ENCODE measurements around the gene ARHGAP1.

ARHGAP1 gene

DNA sequence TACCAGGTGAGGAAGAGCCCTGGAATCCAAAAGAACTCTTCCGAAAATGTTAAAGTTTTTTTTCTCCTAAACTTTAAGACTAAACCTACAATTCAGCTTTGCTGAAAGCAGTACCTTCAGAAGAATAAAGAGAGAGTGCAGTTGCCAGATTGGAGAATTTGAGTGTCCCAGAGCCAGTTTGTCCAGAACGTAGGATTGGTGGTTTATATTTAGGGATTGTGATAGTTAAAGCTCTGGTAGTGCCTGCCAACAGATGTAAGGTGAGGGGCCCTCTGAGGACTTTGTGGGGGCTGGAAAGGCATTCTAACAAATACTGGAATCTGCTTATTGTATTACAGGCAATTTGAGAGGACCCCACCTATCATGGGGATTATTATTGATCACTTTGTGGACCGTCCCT is 43.2 kb downstream of the ARHGAP1 start:
- no peak overlapping the region for H3K4me3 ChIP-seq (ENCODE audit: low read depth in 1 of 2, low read length in 2 of 2)
- no peak overlapping the region for H3K27ac ChIP-seq (ENCODE audit: low read length)
- H3K36me3 ChIP-seq (ENCODE audit: control insufficient read depth in 1 of 2, insufficient read depth in 2 of 2, low read length in 2 of 2) = peaks cover 37 to 73% of the 10 kb centered on the region in 2 donors
- H3K9me3 ChIP-seq (ENCODE audit: control insufficient read depth in 1 of 2, low read length in 2 of 2) = no peaks in the 10 kb centered on the region
- H3K4me1 ChIP-seq (ENCODE audit: control insufficient read depth in 1 of 2, insufficient read depth in 2 of 2, low read length in 2 of 2) = no peaks in the 10 kb centered on the region
- H3K27me3 ChIP-seq (ENCODE audit: low read depth, low read length) = no peaks in the 10 kb centered on the region

DNA sequence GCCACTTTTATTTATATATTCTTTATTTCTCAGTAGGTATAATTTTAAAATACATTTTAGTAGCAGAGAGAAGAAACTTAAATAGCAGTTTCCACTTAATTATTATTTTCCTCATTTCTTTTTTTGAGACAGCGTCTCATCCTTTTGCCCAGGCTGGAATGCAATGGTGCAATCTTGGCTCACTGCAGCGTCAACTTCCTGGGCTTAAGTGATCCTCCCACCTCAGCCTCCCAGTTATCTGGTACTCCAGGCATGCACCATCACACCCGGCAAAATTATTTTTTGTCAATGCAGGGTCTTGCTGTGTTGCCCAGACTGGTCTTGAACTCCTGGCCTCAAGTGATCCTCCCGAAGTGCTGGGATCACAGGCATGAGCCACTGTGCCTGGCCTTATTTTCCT is 44.8 kb downstream of the ARHGAP1 start:
- Histone ChIP-seq H3K4me3 (ENCODE audit: low read depth in 1 of 2, low read length in 2 of 2) (no peak overlapping the region), H3K9me3 (ENCODE audit: control insufficient read depth in 1 of 2, low read length in 2 of 2) (no peaks in the 10 kb centered on the region), H3K36me3 (ENCODE audit: control insufficient read depth in 1 of 2, insufficient read depth in 2 of 2, low read length in 2 of 2) (peaks cover 51 to 83% of the 10 kb centered on the region in 2 donors), H3K27ac (ENCODE audit: low read length) (no peak overlapping the region), H3K4me1 (ENCODE audit: control insufficient read depth in 1 of 2, insufficient read depth in 2 of 2, low read length in 2 of 2) (no peaks in the 10 kb centered on the region), H3K27me3 (ENCODE audit: low read depth, low read length) (no peaks in the 10 kb centered on the region)

DNA sequence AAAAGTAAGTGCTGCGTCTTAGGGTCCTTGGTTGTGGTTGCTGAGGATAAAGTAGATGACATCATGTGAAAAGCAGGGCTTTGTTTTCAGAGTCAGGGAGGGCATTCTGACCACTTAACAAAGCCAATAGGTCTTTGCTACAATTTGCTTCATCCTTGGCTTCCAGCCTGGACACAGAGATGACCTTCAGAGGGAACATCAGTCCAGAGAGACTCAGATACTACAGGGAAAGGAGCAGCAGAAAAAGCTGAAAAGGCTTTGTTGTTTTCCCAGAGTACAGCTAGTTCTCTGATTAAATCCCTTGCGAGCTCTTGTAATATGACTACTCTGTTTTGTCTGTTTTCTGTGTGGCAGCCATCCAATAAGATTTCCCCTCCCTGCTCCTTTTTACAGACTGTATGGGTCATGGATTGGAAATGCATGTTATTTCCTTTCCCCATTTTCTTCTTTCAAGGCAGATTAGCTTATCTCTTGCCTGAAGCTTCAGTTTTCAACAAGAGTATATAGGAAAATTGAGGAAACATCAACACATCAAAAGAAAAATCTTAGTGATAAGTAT is 51.2 kb downstream of the ARHGAP1 start:
- Histone ChIP-seq H3K27me3 (ENCODE audit: low read depth, low read length) (no peaks in the 10 kb centered on the region), H3K4me3 (ENCODE audit: low read depth in 1 of 2, low read length in 2 of 2) (no peak overlapping the region), H3K27ac (ENCODE audit: low read length) (peak overlapping the region; percentile 60), H3K9me3 (ENCODE audit: control insufficient read depth in 1 of 2, low read length in 2 of 2) (no peaks in the 10 kb centered on the region), H3K4me1 (ENCODE audit: control insufficient read depth in 1 of 2, insufficient read depth in 2 of 2, low read length in 2 of 2) (peaks cover 0 to 6% of the 10 kb centered on the region in 2 donors), H3K36me3 (ENCODE audit: control insufficient read depth in 1 of 2, insufficient read depth in 2 of 2, low read length in 2 of 2) (peaks cover 40 to 75% of the 10 kb centered on the region in 2 donors)

DNA sequence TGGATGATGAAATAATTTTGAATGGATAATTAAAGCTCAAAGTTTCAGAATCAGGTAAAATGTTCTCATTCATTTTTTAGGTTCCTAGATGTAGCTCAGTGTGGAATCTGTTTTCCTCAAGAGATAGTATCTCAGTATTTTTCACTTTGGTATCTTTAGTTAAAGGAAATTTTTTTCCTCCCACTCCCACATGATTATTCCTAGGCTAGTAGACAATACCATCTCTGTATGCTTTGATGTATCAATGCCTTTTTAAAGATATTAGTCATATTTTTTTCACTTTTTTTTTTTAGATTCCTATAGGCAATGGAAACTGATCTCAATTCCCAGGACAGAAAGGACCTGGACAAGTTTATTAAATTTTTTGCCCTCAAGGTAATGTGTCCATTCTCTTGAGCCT is 56.4 kb downstream of the ARHGAP1 start:
- no peak overlapping the region for H3K27ac ChIP-seq (ENCODE audit: low read length)
- no peak overlapping the region for H3K4me3 ChIP-seq (ENCODE audit: low read depth in 1 of 2, low read length in 2 of 2)
- peaks cover 12 to 45% of the 10 kb centered on the region in 2 donors for H3K36me3 ChIP-seq (ENCODE audit: control insufficient read depth in 1 of 2, insufficient read depth in 2 of 2, low read length in 2 of 2)
- no peaks in the 10 kb centered on the region for H3K27me3 ChIP-seq (ENCODE audit: low read depth, low read length)
- H3K9me3 ChIP-seq (ENCODE audit: control insufficient read depth in 1 of 2, low read length in 2 of 2) = no peaks in the 10 kb centered on the region
- H3K4me1 ChIP-seq (ENCODE audit: control insufficient read depth in 1 of 2, insufficient read depth in 2 of 2, low read length in 2 of 2) = peaks cover 0 to 6% of the 10 kb centered on the region in 2 donors

DNA sequence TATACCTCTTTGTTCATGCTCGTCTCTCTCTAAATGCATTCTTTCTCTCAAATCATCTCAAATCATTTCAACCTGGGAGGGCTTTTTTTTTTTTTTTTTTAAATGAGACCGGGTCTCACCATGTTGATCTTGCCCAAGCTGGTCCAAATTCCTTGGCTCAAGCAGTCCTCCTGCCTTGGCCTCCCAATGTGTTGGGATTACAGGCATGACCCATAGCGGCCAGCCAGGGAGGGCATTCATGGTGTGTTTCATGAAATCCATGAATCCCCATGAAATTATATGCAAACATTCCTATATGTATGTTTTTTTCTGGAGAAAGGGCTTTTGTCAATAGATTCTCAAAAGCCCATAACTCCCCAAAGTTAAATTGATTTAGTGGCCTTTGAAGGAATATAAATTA is 56.9 kb downstream of the ARHGAP1 start:
- H3K27ac ChIP-seq (ENCODE audit: low read length) = no peak overlapping the region
- H3K36me3 ChIP-seq (ENCODE audit: control insufficient read depth in 1 of 2, insufficient read depth in 2 of 2, low read length in 2 of 2) = peaks cover 12 to 44% of the 10 kb centered on the region in 2 donors
- peaks cover 0 to 6% of the 10 kb centered on the region in 2 donors for H3K4me1 ChIP-seq (ENCODE audit: control insufficient read depth in 1 of 2, insufficient read depth in 2 of 2, low read length in 2 of 2)
- no peaks in the 10 kb centered on the region for H3K9me3 ChIP-seq (ENCODE audit: control insufficient read depth in 1 of 2, low read length in 2 of 2)
- H3K4me3 ChIP-seq (ENCODE audit: low read depth in 1 of 2, low read length in 2 of 2) = no peak overlapping the region
- no peaks in the 10 kb centered on the region for H3K27me3 ChIP-seq (ENCODE audit: low read depth, low read length)

DNA sequence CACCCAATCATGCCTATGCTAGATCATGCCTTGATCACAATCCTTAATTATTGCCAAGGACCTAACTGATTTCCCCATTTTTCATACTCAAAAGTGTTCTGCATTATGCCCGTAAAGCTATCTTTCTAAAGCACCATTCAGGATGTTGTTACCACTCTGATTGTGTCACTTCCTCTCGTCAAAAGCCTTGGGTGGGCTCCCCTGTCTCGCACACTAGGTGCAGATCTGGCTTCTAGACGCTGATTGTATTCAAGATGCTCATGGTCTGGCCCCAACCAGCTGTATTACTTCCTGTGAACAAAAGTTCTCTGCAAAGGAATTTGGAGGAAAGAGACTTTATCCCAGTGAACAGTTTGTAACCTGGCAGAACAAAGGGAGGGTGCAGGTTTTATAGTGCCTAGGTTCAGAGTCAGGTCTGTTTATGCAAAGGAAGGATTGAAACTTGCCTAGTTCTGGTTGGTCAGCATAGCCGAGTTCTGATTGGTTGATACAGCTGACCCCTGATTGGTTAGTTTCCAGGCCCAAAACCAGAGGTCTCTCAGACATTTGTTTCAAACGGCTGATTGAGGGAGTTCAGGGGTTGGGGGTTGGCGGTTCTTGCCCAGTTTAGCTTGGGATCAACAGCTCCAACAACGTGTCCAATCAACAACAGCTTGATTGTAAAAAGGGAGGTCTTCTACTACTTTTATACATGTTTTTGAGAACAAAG is 57.6 kb downstream of the ARHGAP1 start:
- Histone ChIP-seq H3K9me3 (ENCODE audit: control insufficient read depth in 1 of 2, low read length in 2 of 2) (no peaks in the 10 kb centered on the region), H3K27ac (ENCODE audit: low read length) (no peak overlapping the region), H3K4me1 (ENCODE audit: control insufficient read depth in 1 of 2, insufficient read depth in 2 of 2, low read length in 2 of 2) (no peaks in the 10 kb centered on the region), H3K4me3 (ENCODE audit: low read depth in 1 of 2, low read length in 2 of 2) (no peak overlapping the region), H3K27me3 (ENCODE audit: low read depth, low read length) (no peaks in the 10 kb centered on the region), H3K36me3 (ENCODE audit: control insufficient read depth in 1 of 2, insufficient read depth in 2 of 2, low read length in 2 of 2) (peaks cover 12 to 38% of the 10 kb centered on the region in 2 donors)

DNA sequence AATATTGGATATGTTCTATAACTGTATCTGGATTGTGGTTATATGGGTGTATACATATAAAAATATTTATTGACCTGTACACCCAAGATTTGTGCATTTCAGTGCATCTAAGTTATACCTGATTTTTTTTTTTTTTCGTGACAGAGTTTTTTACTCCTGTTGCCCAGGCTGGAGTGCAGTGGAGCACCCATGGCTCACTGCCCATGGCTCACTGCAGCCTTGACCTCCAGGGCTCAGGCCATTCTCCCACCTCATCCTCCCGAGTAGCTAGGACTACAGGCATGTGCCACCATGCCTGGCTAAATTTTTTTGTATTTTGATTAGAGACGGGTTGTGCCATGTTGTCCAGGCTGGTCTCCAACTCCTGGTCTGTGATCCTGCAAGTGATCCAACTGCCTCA is 58.8 kb downstream of the ARHGAP1 start:
- Histone ChIP-seq H3K4me1 (ENCODE audit: control insufficient read depth in 1 of 2, insufficient read depth in 2 of 2, low read length in 2 of 2) (no peaks in the 10 kb centered on the region), H3K36me3 (ENCODE audit: control insufficient read depth in 1 of 2, insufficient read depth in 2 of 2, low read length in 2 of 2) (peaks cover 12 to 28% of the 10 kb centered on the region in 2 donors), H3K4me3 (ENCODE audit: low read depth in 1 of 2, low read length in 2 of 2) (no peak overlapping the region), H3K27ac (ENCODE audit: low read length) (no peak overlapping the region), H3K9me3 (ENCODE audit: control insufficient read depth in 1 of 2, low read length in 2 of 2) (no peaks in the 10 kb centered on the region), H3K27me3 (ENCODE audit: low read depth, low read length) (no peaks in the 10 kb centered on the region)

DNA sequence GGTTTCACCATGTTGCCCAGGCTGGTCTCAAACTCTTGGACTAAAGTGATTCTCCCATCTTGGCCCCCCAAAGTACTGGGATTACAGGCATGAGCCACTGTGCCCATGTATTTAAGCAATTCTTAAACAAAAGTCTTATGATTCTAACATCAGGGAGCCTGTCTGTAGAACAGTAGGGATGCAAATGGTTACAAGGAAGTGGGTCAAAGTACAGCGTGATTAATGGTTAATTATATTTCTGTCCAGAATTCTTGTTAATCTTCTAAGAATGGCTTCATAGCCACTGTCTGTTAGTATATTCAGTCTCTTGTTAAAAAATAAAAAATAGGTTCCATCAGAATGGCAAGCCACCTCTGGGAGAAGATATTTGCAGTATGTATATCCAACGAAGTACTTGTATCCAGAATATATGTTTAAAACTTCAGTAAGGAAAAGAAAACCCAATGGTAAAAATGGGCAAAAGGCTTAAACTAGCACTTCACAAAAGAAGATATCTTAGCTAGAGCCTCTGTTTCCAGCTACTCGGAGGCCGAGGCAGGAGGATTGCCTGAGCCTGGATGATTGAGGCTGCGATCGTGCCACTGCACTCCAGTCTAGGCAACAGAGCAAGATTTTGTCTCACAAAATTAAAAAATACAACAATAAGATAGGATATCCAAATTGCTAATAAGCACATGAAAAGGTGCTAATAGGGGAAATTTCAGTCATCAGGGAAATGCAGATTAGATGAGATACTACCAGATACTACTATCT is 60.2 kb downstream of the ARHGAP1 start:
- H3K9me3 ChIP-seq (ENCODE audit: control insufficient read depth in 1 of 2, low read length in 2 of 2) = no peaks in the 10 kb centered on the region
- no peaks in the 10 kb centered on the region for H3K27me3 ChIP-seq (ENCODE audit: low read depth, low read length)
- no peak overlapping the region for H3K27ac ChIP-seq (ENCODE audit: low read length)

DNA sequence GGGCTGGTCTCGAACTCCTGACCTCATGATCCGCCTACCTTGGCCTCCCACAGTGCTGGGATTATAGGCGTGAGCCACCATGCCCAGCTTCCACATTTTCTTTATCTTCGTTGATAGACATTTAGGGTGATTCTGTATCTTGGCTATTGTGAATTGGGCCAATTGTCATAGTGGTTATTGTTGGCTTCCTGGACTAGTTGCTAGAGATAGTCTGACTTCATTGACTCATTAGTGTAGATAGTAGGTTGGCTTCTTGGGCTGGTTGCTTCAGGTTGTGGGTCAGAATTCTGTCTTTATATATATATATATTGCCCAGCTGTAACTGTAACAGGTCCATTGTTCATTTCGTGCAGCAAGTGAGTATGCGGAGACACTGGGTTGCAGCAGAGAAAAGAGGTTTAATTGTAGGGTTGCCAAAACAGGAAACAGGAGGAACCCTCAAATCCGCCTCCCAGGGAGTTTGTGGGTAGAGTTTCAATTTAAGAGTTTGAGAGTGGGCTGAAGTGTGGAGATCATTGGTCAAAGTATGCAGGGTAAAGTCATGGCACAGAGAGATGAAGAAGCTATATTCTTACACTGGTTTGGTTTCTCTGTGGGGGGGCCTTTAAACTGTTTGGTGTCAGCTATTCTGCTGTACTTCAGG is 61.1 kb downstream of the ARHGAP1 start:
- H3K27ac ChIP-seq (ENCODE audit: low read length) = no peak overlapping the region
- no peaks in the 10 kb centered on the region for H3K27me3 ChIP-seq (ENCODE audit: low read depth, low read length)
- no peak overlapping the region for H3K4me3 ChIP-seq (ENCODE audit: low read depth in 1 of 2, low read length in 2 of 2)
- H3K9me3 ChIP-seq (ENCODE audit: control insufficient read depth in 1 of 2, low read length in 2 of 2) = no peaks in the 10 kb centered on the region
- H3K4me1 ChIP-seq (ENCODE audit: control insufficient read depth in 1 of 2, insufficient read depth in 2 of 2, low read length in 2 of 2) = peaks cover 0 to 4% of the 10 kb centered on the region in 2 donors
- peaks cover 6 to 17% of the 10 kb centered on the region in 2 donors for H3K36me3 ChIP-seq (ENCODE audit: control insufficient read depth in 1 of 2, insufficient read depth in 2 of 2, low read length in 2 of 2)

More for the DNA sequence above, 60.2 kb downstream of the ARHGAP1 start:
- Histone ChIP-seq H3K36me3 (ENCODE audit: control insufficient read depth in 1 of 2, insufficient read depth in 2 of 2, low read length in 2 of 2) (peaks cover 6 to 20% of the 10 kb centered on the region in 2 donors), H3K4me1 (ENCODE audit: control insufficient read depth in 1 of 2, insufficient read depth in 2 of 2, low read length in 2 of 2) (peaks cover 0 to 4% of the 10 kb centered on the region in 2 donors), H3K4me3 (ENCODE audit: low read depth in 1 of 2, low read length in 2 of 2) (no peak overlapping the region)

DNA sequence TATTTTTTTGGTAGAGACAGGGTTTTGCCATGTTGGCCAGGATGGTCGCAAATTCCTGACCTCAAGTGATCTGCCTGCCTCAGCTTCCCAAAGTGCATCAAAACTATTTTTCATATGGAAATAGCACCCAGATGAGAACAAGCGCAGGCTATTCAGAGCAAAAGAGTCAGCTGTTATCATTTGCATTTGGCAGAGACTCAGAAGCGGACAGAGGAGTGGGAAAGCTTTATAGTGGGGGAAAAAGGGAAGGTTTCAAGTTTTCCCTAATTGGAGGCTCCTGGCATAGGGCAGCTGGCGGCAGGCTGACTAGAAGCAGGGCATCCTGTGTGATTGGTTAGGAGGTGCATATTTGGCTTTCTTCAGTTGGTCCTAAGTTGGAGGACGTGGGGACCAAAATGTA is 62.9 kb downstream of the ARHGAP1 start:
- no peak overlapping the region for H3K27ac ChIP-seq (ENCODE audit: low read length)
- H3K4me1 ChIP-seq (ENCODE audit: control insufficient read depth in 1 of 2, insufficient read depth in 2 of 2, low read length in 2 of 2) = peaks cover 0 to 4% of the 10 kb centered on the region in 2 donors
- no peaks in the 10 kb centered on the region for H3K27me3 ChIP-seq (ENCODE audit: low read depth, low read length)
- H3K36me3 ChIP-seq (ENCODE audit: control insufficient read depth in 1 of 2, insufficient read depth in 2 of 2, low read length in 2 of 2) = peaks cover 3 to 15% of the 10 kb centered on the region in 2 donors
- H3K4me3 ChIP-seq (ENCODE audit: low read depth in 1 of 2, low read length in 2 of 2) = no peak overlapping the region
- no peaks in the 10 kb centered on the region for H3K9me3 ChIP-seq (ENCODE audit: control insufficient read depth in 1 of 2, low read length in 2 of 2)

DNA sequence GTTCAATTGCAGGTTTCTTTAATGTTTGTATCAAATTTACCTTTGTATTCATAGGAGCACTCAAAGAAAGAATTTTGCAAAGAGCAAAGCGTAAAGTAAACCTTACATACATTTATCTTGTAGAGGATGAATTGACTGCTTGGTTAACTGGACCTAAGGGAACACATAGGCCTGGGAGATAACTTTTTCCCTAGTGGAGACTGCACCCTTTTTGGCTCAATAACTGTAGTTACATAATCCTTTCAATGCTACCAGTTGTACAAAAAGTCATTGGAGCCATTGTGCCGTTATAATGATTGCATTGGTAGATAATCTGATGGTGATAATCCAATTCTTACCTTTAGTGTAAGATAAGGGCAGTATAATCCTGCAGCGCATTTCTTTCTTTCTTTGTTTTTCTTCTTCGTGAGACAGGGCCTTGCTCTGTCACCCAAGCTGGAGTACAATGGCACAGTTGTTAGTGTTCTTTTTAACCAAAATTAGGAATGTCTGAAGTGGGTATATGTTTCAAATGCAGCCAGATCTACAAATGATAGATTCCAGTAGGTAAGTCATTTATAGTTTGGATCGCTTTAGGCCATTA is 64.8 kb downstream of the ARHGAP1 start:
- Histone ChIP-seq H3K36me3 (ENCODE audit: control insufficient read depth in 1 of 2, insufficient read depth in 2 of 2, low read length in 2 of 2) (peaks cover 15 to 24% of the 10 kb centered on the region in 2 donors), H3K4me1 (ENCODE audit: control insufficient read depth in 1 of 2, insufficient read depth in 2 of 2, low read length in 2 of 2) (peaks cover 0 to 4% of the 10 kb centered on the region in 2 donors), H3K4me3 (ENCODE audit: low read depth in 1 of 2, low read length in 2 of 2) (no peak overlapping the region), H3K27ac (ENCODE audit: low read length) (no peak overlapping the region), H3K9me3 (ENCODE audit: control insufficient read depth in 1 of 2, low read length in 2 of 2) (no peaks in the 10 kb centered on the region), H3K27me3 (ENCODE audit: low read depth, low read length) (no peaks in the 10 kb centered on the region)

All from muscle layer of duodenum (tissue), 2 donors.